ENCODE results near the gene ANXA2. TPM values are rescaled to one million over a fixed set of nuclear protein-coding genes. Genes with fewer than 3 reads are reported as not detected.

The ANXA2 gene
- total and polyA plus RNA-seq, 2 experiments from 2014 or later = 202 to 225 TPM

DNA sequence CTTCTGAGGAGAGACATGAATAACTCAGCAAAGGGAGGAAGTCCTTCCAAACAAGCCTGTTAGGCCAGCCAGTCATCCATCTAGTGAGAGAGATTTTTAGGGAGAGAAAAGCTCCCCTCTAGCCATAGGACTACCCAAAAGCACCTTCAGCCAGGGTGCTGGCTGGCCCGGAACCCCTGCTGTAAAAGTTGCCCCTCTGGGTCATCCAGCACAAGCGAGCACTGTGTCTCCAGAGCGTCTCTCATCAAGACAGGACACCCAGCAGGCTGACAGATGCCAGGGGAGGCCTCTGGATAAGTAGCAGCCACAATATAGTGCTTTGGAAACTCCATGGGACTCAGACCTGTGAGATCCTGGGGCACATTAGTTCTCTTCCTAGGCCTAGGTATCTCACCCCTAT, 24.5 kb downstream of the ANXA2 start (continued):
- TF ChIP-seq, protein P1, sequence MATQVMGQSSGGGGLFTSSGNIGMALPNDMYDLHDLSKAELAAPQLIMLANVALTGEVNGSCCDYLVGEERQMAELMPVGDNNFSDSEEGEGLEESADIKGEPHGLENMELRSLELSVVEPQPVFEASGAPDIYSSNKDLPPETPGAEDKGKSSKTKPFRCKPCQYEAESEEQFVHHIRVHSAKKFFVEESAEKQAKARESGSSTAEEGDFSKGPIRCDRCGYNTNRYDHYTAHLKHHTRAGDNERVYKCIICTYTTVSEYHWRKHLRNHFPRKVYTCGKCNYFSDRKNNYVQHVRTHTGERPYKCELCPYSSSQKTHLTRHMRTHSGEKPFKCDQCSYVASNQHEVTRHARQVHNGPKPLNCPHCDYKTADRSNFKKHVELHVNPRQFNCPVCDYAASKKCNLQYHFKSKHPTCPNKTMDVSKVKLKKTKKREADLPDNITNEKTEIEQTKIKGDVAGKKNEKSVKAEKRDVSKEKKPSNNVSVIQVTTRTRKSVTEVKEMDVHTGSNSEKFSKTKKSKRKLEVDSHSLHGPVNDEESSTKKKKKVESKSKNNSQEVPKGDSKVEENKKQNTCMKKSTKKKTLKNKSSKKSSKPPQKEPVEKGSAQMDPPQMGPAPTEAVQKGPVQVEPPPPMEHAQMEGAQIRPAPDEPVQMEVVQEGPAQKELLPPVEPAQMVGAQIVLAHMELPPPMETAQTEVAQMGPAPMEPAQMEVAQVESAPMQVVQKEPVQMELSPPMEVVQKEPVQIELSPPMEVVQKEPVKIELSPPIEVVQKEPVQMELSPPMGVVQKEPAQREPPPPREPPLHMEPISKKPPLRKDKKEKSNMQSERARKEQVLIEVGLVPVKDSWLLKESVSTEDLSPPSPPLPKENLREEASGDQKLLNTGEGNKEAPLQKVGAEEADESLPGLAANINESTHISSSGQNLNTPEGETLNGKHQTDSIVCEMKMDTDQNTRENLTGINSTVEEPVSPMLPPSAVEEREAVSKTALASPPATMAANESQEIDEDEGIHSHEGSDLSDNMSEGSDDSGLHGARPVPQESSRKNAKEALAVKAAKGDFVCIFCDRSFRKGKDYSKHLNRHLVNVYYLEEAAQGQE (IDR thresholded peaks at IDR 0.05; ENCODE audit: unreplicated experiment) = no peak

DNA sequence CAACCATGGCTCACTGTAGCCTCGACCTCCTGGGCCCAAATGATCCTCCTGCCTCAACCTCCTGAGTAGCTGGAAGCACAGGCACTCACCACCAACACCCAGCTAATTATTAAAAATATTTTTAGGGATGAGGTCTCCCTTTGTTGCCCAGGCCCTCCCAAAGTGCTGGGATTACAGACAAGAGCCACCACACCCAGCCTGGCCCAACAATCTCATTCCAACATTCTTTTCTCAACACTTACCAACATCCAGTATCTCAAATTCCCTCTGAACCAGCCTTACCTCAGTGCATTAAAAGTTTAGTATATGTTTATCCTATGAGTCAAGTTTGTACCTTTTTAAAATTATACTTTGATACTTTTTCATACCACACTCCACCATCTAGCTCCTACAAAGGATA, 25.0 kb downstream of the ANXA2 start:
- Histone ChIP-seq H3K4me1 (ENCODE audit: insufficient read depth) (peaks cover 14% of the 10 kb centered on the region), H3K9me2 (ENCODE audit: insufficient read depth) (no peaks in the 10 kb centered on the region), H4K20me1 (replicated peaks; ENCODE audit: insufficient read depth) (peaks cover 4% of the 10 kb centered on the region), H3F3A (replicated peaks; ENCODE audit: low read depth) (no peaks in the 10 kb centered on the region), H3K4me2 (no peak overlapping the region), H2AFZ (no peak overlapping the region), H3K4me3 (no peak overlapping the region), H3K36me3 (ENCODE audit: insufficient read depth) (no peaks in the 10 kb centered on the region), H3K79me2 (replicated peaks; ENCODE audit: insufficient read depth) (0 out of 2 replicates have a peak, but pooled peaks cover 4% of the 10 kb centered on the region), H3K27ac (ENCODE audit: low read depth) (no peak overlapping the region), H3K27me3 (ENCODE audit: insufficient read depth) (no peaks in the 10 kb centered on the region; the same call in 1 of the 2 replicates)
- ATAC-seq (no peak), DNase-seq (ENCODE audit: low spot score) (no peak)
- no peak overlapping the region for H3K4me3 Mint-ChIP-seq
- peaks cover 2% of the 10 kb centered on the region; the same call in 1 of the 3 replicates for H3K36me3 Mint-ChIP-seq (ENCODE audit: low read depth)
- no peak overlapping the region for H3K27ac Mint-ChIP-seq
- peaks cover 22% of the 10 kb centered on the region for H3K4me1 Mint-ChIP-seq
- H3K27me3 Mint-ChIP-seq (ENCODE audit: insufficient read depth, low read depth, poor library complexity) = peaks cover 2% of the 10 kb centered on the region
- peaks cover 2% of the 10 kb centered on the region; the same call in 2 of the 3 replicates for H3K9me3 Mint-ChIP-seq
- TF ChIP-seq NANOG (IDR thresholded peaks at IDR 0.05; ENCODE audit: borderline replicate concordance) (no peak), EZH2phosphoT487 (IDR thresholded peaks at IDR 0.05; ENCODE audit: unreplicated experiment) (no peak), EZH2 (IDR thresholded peaks at IDR 0.05; ENCODE audit: low read depth, unreplicated experiment) (no peak), CREB1 (CRISPR knock-in tag; IDR thresholded peaks at IDR 0.05; ENCODE audit: low read depth) (no peak), JUNB (IDR thresholded peaks at IDR 0.05; ENCODE audit: unreplicated experiment) (no peak), ZNF331 (CRISPR knock-in tag; IDR thresholded peaks at IDR 0.05; ENCODE audit: low read depth) (no peak), STAT1 (IDR thresholded peaks at IDR 0.05; ENCODE audit: unreplicated experiment) (no peak), POLR2AphosphoS5 (IDR thresholded peaks at IDR 0.05; ENCODE audit: low read depth) (no peak)
- TF ChIP-seq, protein P2, sequence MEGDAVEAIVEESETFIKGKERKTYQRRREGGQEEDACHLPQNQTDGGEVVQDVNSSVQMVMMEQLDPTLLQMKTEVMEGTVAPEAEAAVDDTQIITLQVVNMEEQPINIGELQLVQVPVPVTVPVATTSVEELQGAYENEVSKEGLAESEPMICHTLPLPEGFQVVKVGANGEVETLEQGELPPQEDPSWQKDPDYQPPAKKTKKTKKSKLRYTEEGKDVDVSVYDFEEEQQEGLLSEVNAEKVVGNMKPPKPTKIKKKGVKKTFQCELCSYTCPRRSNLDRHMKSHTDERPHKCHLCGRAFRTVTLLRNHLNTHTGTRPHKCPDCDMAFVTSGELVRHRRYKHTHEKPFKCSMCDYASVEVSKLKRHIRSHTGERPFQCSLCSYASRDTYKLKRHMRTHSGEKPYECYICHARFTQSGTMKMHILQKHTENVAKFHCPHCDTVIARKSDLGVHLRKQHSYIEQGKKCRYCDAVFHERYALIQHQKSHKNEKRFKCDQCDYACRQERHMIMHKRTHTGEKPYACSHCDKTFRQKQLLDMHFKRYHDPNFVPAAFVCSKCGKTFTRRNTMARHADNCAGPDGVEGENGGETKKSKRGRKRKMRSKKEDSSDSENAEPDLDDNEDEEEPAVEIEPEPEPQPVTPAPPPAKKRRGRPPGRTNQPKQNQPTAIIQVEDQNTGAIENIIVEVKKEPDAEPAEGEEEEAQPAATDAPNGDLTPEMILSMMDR (conservative IDR thresholded peaks at IDR 0.05; ENCODE audit: low read depth in 2 of 2) = no peak
- TF ChIP-seq, protein P3, sequence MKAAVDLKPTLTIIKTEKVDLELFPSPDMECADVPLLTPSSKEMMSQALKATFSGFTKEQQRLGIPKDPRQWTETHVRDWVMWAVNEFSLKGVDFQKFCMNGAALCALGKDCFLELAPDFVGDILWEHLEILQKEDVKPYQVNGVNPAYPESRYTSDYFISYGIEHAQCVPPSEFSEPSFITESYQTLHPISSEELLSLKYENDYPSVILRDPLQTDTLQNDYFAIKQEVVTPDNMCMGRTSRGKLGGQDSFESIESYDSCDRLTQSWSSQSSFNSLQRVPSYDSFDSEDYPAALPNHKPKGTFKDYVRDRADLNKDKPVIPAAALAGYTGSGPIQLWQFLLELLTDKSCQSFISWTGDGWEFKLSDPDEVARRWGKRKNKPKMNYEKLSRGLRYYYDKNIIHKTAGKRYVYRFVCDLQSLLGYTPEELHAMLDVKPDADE (IDR thresholded peaks at IDR 0.05) = no peak
- TF ChIP-seq, protein P1 (IDR thresholded peaks at IDR 0.05; ENCODE audit: unreplicated experiment) = no peak

Data from GM23338 (cell line).